SIG-M5 (cell line): ENCODE data around the gene C1orf185.
"Not testable (repeated sequence)": the region's sequence is repeated elsewhere in the genome, so short reads cannot be mapped to it uniquely, and the experiment has no call there.

Source experiments
- DNase-seq: peaks from one replicate; lab custom pipeline; 2025; lab: John Stamatoyannopoulos, UW

C1orf185 gene

GRCh38 chr1:51137696-51138095 lies 35.7 kb downstream of the C1orf185 start:
- not testable (repeated sequence) for DNase-seq

- no peak for DNase-seq
These were observed 37.4 kb downstream of the C1orf185 start for GRCh38 chr1:51139474-51139873.

- no peak for DNase-seq
These were observed 45.4 kb downstream of the C1orf185 start for GRCh38 chr1:51147394-51147793.

GRCh38 chr1:51154776-51155175 lies 52.7 kb downstream of the C1orf185 start:
- DNase-seq: no peak

- DNase-seq: no peak
These were observed 54.7 kb downstream of the C1orf185 start for GRCh38 chr1:51156752-51157151.

- no peak for DNase-seq
These were observed 55.4 kb downstream of the C1orf185 start for GRCh38 chr1:51157395-51157794.

GRCh38 chr1:51158263-51158662 lies 56.2 kb downstream of the C1orf185 start:
- DNase-seq: no peak

- DNase-seq: not testable (repeated sequence)
These were observed 60.5 kb downstream of the C1orf185 start for GRCh38 chr1:51162560-51162959.

GRCh38 chr1:51165540-51165939 lies 63.5 kb downstream of the C1orf185 start:
- DNase-seq: no peak

- DNase-seq: no peak
These were observed 66.3 kb downstream of the C1orf185 start for GRCh38 chr1:51168266-51168845.

- DNase-seq: no peak
These were observed 66.9 kb downstream of the C1orf185 start for GRCh38 chr1:51168936-51169335.

- peak; percentile 44 for DNase-seq
These were observed 68.3 kb downstream of the C1orf185 start for GRCh38 chr1:51170342-51170741.

GRCh38 chr1:51172811-51173210 lies 70.8 kb downstream of the C1orf185 start:
- no peak for DNase-seq

GRCh38 chr1:51175278-51175677 lies 73.2 kb downstream of the C1orf185 start:
- no peak for DNase-seq

GRCh38 chr1:51177988-51178387 lies 76.0 kb downstream of the C1orf185 start:
- DNase-seq: not testable (repeated sequence)

GRCh38 chr1:51188230-51188629 lies 86.2 kb downstream of the C1orf185 start:
- DNase-seq: no peak

GRCh38 chr1:51189421-51190073 lies 87.5 kb downstream of the C1orf185 start:
- DNase-seq: no peak

GRCh38 chr1:51190961-51191360 lies 88.9 kb downstream of the C1orf185 start:
- DNase-seq: no peak

- DNase-seq: no peak
These were observed 90.3 kb downstream of the C1orf185 start for GRCh38 chr1:51192213-51192843.

GRCh38 chr1:51193564-51193963 lies 91.5 kb downstream of the C1orf185 start:
- no peak for DNase-seq
